Stimulated activated CD4-positive, alpha-beta T cell treated with anti-CD3 and anti-CD28 coated beads, Interleukin-12 subunit alpha, Interleukin-12 subunit beta, amount 100 ng/mL, for 24 hours (primary cell): Measurements from ENCODE around the gene PHAF1.

Experiments used
- DNase-seq, 2 experiments: peaks; one replicate each; pipeline ENCODE4 v3.0.0-alpha.2; 2020; ENCODE audit warnings: low read depth in 2 of 2

PHAF1 gene

GRCh38 chr16:67195676-67196075 is 85.9 kb downstream of the PHAF1 start:
- DNase-seq, result no peak

GRCh38 chr16:67196881-67197280 is 87.1 kb downstream of the PHAF1 start:
- DNase-seq, result no peak

GRCh38 chr16:67197704-67198103 is 88.0 kb downstream of the PHAF1 start:
- no peak for DNase-seq
